WI38 (cell line): ENCODE measurements around the gene NRXN2.

ENCODE experiments used
- H3K4me3 ChIP-seq: 2 replicates; pipeline ENCODE4 v1.5.1; 2011; ENCODE audit warnings: low read depth, mild to moderate bottlenecking, control low read depth, low read length
- CTCF ChIP-seq: IDR thresholded peaks from 2 replicates; pipeline ENCODE4 v1.5.1; 2012; ENCODE audit warnings: low read depth, mild to moderate bottlenecking, control low read depth, low read length

NRXN2 gene

GRCh38 chr11:64741375-64742086, 18.5 kb upstream of the NRXN2 start:
- no peak overlapping the region for H3K4me3 ChIP-seq
- TF ChIP-seq CTCF = no peak

- TF ChIP-seq CTCF = no peak
- H3K4me3 ChIP-seq = no peak overlapping the region
Observed at GRCh38 chr11:64739871-64740270, 16.9 kb upstream of the NRXN2 start.

- no peak for TF ChIP-seq CTCF
Observed at GRCh38 chr11:64736654-64737053, 13.7 kb upstream of the NRXN2 start.

GRCh38 chr11:64735725-64736259, 12.8 kb upstream of the NRXN2 start:
- no peak for TF ChIP-seq CTCF
- H3K4me3 ChIP-seq = no peak overlapping the region

More at GRCh38 chr11:64736654-64737053, 13.7 kb upstream of the NRXN2 start:
- H3K4me3 ChIP-seq = no peak overlapping the region

GRCh38 chr11:64734811-64735724, 12.1 kb upstream of the NRXN2 start:
- H3K4me3 ChIP-seq = no peak overlapping the region
- TF ChIP-seq CTCF = no peak

GRCh38 chr11:64731601-64732000, 8.6 kb upstream of the NRXN2 start:
- no peak overlapping the region for H3K4me3 ChIP-seq
- no peak for TF ChIP-seq CTCF
